BJ (cell line): ENCODE results near the gene MXRA8. TPM values are rescaled to one million over a fixed set of nuclear protein-coding genes. Genes with fewer than 3 reads are reported as not detected.
"Not testable (repeated sequence)": the region's sequence is repeated elsewhere in the genome, so short reads cannot be mapped to it uniquely, and the experiment has no call there.

Experiments used
- CTCF ChIA-PET: fragments of 350-600 bp; formaldehyde crosslinking; extraction: SDS; loops from one replicate; lab custom pipeline; 2021; ENCODE audit warnings: antibody characterized with exemption, inconsistent platforms; lab: Yijun Ruan, JAX
- POLR2A ChIA-PET: fragments of 300-600 bp; sonication (Branson Sonifier 250); formaldehyde crosslinking; extraction: SDS; loops from one replicate; lab custom pipeline; 2021; ENCODE audit warnings: antibody characterized with exemption; lab: Charles Lee
- DNase-seq: peaks from one replicate; pipeline ENCODE4 v3.0.0-alpha.2; 2011; ENCODE audit warnings: low read depth
- H3K27me3 ChIP-seq: 2 replicates; pipeline ENCODE4 v1.6.0; 2011; ENCODE audit warnings: low read length; ENCODE audit not compliant: control insufficient read depth, insufficient read depth
- H3K36me3 ChIP-seq: 2 replicates; pipeline ENCODE4 v1.5.1; 2011; ENCODE audit warnings: low read length; ENCODE audit not compliant: control insufficient read depth, insufficient read depth
- H3K4me3 ChIP-seq: 2 replicates; pipeline ENCODE4 v1.5.1; 2011; ENCODE audit warnings: low read depth, mild to moderate bottlenecking, control low read depth, low read length
- polyA plus RNA-seq: library from polyadenylated mRNA; depleted of rRNA; stranded (reverse); fragments of >200 nt; gene quantifications from 2 replicates; pipeline ENCODE4 v1.2.3, GENCODE V29; 2011
- TF ChIP-seq, protein P1 (sequence below): IDR thresholded peaks from 2 replicates; pipeline ENCODE4 v1.5.1; 2011; ENCODE audit warnings: low read depth, mild to moderate bottlenecking, control low read depth, inconsistent platforms, low read length, moderate library complexity; ENCODE audit not compliant: insufficient read depth

Gene MXRA8
- polyA plus RNA-seq, 1 experiment = 702 TPM

DNA sequence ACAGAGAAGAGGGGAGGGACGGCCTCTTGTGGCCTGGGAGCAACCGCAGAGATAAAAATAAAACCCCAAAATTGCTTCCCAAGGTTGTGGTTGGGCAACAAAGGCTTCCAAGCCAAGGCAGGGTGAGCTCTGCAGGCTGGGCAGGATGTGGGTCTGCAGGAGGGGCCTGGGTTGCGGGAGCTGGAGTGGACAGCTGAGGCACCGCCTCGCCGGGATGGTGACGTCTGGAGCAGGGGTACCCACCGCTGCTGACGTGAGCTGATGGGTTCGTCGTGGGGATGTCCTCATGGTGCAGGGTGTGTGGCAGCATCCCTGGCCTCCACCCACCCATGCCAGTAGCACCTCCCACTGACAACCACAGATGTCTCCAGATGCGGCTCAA is 13.0 kb upstream of the MXRA8 start:
- CTCF ChIA-PET = interaction anchor here (0.7 to 6.4 kb wide), 22 partner anchors 8 to 390 kb away, joined by 3 to 46 read pairs (median 6); partner anchors contain the start of genes DVL1, MXRA8 and TAS1R3
- DNase-seq = no peak
- POLR2A ChIA-PET = interaction anchor here (1.0 kb wide), 1 partner anchor 9 kb away, joined by 4 read pairs; no protein-coding TSS in a partner anchor
- peaks cover 5% of the 10 kb centered on the region for H3K36me3 ChIP-seq
- no peaks in the 10 kb centered on the region for H3K27me3 ChIP-seq
- TF ChIP-seq, protein P1, sequence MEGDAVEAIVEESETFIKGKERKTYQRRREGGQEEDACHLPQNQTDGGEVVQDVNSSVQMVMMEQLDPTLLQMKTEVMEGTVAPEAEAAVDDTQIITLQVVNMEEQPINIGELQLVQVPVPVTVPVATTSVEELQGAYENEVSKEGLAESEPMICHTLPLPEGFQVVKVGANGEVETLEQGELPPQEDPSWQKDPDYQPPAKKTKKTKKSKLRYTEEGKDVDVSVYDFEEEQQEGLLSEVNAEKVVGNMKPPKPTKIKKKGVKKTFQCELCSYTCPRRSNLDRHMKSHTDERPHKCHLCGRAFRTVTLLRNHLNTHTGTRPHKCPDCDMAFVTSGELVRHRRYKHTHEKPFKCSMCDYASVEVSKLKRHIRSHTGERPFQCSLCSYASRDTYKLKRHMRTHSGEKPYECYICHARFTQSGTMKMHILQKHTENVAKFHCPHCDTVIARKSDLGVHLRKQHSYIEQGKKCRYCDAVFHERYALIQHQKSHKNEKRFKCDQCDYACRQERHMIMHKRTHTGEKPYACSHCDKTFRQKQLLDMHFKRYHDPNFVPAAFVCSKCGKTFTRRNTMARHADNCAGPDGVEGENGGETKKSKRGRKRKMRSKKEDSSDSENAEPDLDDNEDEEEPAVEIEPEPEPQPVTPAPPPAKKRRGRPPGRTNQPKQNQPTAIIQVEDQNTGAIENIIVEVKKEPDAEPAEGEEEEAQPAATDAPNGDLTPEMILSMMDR = no peak
- H3K4me3 ChIP-seq = no peak overlapping the region

DNA sequence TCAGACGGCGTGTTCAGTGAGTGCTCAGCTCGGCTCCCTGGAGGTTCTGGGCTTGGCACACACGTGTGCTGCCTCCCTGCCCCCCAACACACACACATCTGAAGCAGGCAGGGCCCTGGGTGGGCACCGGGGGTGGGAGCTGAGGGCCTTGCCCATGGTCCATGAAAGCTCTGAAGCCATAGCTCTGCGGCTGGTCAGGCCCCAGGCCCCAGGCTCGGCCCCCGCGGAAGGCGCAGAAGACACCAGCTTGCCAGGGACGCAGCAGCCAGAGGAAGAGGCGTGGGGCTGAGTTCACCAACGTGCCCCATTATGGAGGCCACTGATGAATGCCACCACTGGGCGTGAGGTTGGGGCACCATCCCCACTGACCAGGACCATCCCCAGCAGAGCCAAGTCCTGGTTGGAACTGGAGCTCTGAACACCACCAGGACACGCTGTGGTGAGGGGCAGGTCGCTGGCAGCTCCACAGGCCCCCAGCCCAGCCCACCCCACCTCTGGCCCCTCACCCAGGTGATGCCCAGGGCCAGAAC is 12.5 kb upstream of the MXRA8 start:
- H3K27me3 ChIP-seq = no peaks in the 10 kb centered on the region
- no peak overlapping the region for H3K4me3 ChIP-seq
- POLR2A ChIA-PET = interaction anchor here (1.0 kb wide), 1 partner anchor 9 kb away, joined by 4 read pairs; no protein-coding TSS in a partner anchor
- CTCF ChIA-PET = interaction anchor here (0.7 to 6.4 kb wide), 14 partner anchors 8 to 388 kb away, joined by 3 to 46 read pairs (median 8); partner anchors contain the start of genes DVL1, MXRA8 and TAS1R3
- TF ChIP-seq, protein P1 = no peak
- no peak for DNase-seq
- peaks cover 5% of the 10 kb centered on the region for H3K36me3 ChIP-seq

DNA sequence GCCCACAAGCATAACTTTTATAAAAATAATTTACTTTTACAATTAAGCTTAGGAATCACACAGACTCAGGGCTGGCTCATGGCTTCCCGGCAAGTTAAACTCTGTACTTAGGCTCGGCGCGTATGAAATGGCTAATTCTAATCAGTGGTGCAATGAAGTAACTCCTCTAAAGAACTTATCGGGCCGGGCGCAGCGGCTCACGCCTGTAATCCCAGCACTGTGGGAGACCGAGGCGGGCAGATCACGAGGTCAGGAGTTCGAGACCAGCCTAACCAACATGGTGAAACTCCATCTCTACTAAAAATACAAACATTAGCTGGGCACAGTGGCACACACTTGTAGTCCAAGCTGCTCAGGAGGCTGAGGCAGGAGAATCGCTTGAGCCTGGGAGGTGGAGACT is 11.7 kb upstream of the MXRA8 start:
- POLR2A ChIA-PET, H3K27me3 ChIP-seq, DNase-seq, H3K36me3 ChIP-seq, H3K4me3 ChIP-seq: not testable (repeated sequence)
- CTCF ChIA-PET = interaction anchor here (1.0 to 6.4 kb wide), 4 partner anchors 12 to 387 kb away, joined by 3 to 46 read pairs (median 18); partner anchors contain the start of genes DVL1 and MXRA8

DNA sequence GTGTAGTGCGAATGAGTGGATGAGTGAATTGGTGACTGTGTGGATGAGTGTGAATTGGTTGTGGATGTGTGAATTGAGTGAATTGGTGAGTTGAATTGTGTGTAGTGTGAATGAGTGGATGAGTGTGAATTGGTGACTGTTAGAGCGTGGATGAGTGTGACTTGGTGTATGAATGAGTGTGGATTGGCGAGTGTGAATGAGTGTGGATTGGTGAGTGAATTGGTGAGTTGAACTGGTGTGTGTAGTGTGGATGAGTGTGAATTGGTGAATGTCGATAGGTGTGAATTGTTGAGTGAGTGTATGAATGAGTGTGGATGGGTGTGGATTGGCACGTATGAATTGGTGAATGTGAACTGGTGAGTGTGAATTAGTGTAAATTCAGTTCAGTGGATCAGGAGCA is 9.0 kb upstream of the MXRA8 start:
- TF ChIP-seq, protein P1 = no peak
- POLR2A ChIA-PET = no interaction called here

DNA sequence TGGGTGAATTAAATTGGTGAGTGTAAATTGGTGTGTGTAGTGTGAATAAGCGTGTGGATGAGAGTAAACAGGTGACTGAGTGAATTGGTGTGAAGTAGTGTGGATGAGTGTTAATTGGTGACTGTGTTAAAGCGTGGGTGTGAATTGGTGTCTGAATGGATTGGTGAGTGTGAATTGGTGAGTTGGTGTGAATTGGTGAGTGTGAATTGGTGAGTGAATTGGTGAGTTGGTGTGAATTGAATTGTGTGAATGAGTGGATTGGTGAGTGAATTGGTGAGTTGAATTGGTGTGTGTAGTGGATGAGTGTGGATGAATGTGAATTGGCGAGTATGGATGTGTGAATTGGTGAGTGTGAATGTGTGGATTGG is 8.3 kb upstream of the MXRA8 start:
- no peak overlapping the region for H3K4me3 ChIP-seq
- CTCF ChIA-PET = no interaction called here

More for the DNA sequence above, 9.0 kb upstream of the MXRA8 start:
- Histone ChIP-seq H3K36me3 (peaks cover under 1% of the 10 kb centered on the region), H3K27me3 (no peaks in the 10 kb centered on the region), H3K4me3 (no peak overlapping the region)
- DNase-seq = no peak
- CTCF ChIA-PET = no interaction called here

More for the DNA sequence above, 8.3 kb upstream of the MXRA8 start:
- TF ChIP-seq, protein P1 = no peak
- Histone ChIP-seq H3K36me3 (no peaks in the 10 kb centered on the region; the same call in 1 of the 2 replicates), H3K27me3 (no peaks in the 10 kb centered on the region)
- POLR2A ChIA-PET = no interaction called here
- no peak for DNase-seq
